Activated naive CD4-positive, alpha-beta T cell treated with anti-CD3 and anti-CD28 coated beads, Interleukin-2, amount 50 U/mL, for 24 hours (primary cell): ENCODE results near the gene SMOC1.
"Not testable (repeated sequence)": the region's sequence is repeated elsewhere in the genome, so short reads cannot be mapped to it uniquely, and the experiment has no call there.

Experiments used
- H3K27ac Mint-ChIP-seq: one replicate; pipeline ENCODE4 v1.8.0; 2021; ENCODE audit warnings: mild to moderate bottlenecking, mixed read lengths
- H3K27me3 Mint-ChIP-seq: one replicate; pipeline ENCODE4 v1.8.0; 2021; ENCODE audit warnings: mixed read lengths
- H3K36me3 Mint-ChIP-seq: one replicate; pipeline ENCODE4 v1.8.0; 2021; ENCODE audit warnings: mixed read lengths
- H3K4me1 Mint-ChIP-seq: one replicate; pipeline ENCODE4 v1.8.0; 2021; ENCODE audit warnings: mixed read lengths
- H3K4me3 Mint-ChIP-seq: one replicate; pipeline ENCODE4 v1.8.0; 2021; ENCODE audit warnings: mild to moderate bottlenecking, mixed read lengths
- H3K9me3 Mint-ChIP-seq: one replicate; pipeline ENCODE4 v1.8.0; 2021; ENCODE audit warnings: mixed read lengths

Gene SMOC1

DNA sequence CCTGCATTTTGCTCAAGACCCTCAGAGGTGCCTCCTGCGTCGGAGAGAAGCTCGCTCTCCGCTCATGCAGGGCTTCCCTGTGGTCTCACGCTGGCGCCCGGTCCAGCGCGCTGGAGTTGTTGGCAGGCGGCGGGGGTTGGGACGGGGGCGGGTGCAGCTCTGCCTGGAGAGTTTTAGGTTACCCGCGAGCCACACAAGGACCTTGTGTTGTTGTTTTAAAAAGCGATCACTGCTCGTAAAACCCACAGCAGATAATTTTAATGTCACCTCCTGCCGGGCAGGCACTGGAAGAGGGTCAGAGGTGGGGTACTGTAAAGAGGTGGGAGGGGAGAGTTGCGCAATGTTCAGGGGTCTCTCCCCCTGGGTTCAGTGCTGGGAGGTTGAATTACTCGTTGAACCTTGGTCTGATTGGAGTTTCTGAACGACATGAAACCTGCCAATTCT is 850 bp downstream of the SMOC1 start:
- no peaks in the 10 kb centered on the region for H3K36me3 Mint-ChIP-seq
- H3K27ac Mint-ChIP-seq: no peak overlapping the region
- H3K27me3 Mint-ChIP-seq: peaks cover 36% of the 10 kb centered on the region
- H3K4me3 Mint-ChIP-seq: no peak overlapping the region
- no peaks in the 10 kb centered on the region for H3K4me1 Mint-ChIP-seq
- H3K9me3 Mint-ChIP-seq: no peaks in the 10 kb centered on the region

DNA sequence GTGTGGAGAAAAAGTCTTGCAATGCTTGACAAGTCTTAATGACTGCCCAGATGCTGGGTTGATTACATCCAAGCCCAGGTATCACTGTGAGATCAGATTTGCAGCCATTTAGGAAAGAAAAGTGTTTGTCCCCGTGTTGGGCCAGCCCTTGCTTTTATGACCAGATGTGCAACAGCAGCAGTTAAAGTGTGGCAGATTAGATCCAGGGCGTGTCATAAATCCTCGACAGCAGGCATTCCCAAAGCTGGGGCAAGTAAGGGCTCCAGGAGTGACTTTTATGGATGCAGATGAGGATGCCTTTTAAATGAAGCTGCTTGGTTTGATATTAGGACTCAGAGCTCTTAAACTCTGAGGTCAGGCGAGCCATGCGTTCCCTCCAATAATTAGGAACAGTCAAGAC is 1.7 kb downstream of the SMOC1 start:
- peaks cover 36% of the 10 kb centered on the region for H3K27me3 Mint-ChIP-seq
- no peaks in the 10 kb centered on the region for H3K9me3 Mint-ChIP-seq
- no peaks in the 10 kb centered on the region for H3K36me3 Mint-ChIP-seq
- no peak overlapping the region for H3K4me3 Mint-ChIP-seq
- H3K4me1 Mint-ChIP-seq: no peaks in the 10 kb centered on the region
- H3K27ac Mint-ChIP-seq: no peak overlapping the region

DNA sequence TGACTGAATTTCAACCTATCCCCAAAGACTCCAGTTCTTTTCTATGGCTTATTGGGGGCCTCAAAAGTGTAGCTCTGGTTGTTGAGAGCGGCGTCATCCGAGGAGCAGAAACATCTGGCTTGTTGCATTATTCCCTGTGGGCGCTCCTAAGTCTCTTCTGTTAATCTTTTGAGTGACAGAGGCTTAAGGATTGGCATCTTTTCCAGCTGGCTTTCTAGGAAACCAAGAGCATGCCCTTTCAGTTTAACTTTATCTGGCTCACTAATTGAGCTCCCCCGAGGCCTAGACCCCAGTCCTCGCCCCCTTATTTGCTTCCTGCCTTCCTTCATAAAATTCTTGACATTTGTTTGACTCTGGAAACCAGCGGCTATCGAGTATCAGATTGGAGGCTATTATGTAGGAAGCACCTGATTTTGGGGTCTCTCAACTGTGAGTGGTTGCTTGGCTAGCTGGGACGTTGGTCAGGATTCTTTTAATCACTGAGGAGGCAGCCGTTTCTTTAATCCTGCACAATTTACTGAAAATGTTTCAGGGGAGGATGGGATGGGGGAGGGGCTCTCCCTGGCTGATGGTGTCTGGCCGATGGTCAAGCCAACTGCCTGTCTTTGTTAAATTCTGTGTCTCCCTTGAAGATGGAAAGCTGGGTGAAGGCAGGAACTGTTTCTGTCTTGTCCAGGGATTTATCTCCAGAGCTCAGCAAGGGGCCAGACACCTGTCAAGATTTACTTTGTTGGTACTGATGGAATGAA is 3.1 kb downstream of the SMOC1 start:
- Mint-ChIP-seq H3K27me3 (peaks cover 40% of the 10 kb centered on the region), H3K4me3 (no peak overlapping the region), H3K4me1 (no peaks in the 10 kb centered on the region), H3K27ac (no peak overlapping the region), H3K9me3 (no peaks in the 10 kb centered on the region), H3K36me3 (no peaks in the 10 kb centered on the region)

DNA sequence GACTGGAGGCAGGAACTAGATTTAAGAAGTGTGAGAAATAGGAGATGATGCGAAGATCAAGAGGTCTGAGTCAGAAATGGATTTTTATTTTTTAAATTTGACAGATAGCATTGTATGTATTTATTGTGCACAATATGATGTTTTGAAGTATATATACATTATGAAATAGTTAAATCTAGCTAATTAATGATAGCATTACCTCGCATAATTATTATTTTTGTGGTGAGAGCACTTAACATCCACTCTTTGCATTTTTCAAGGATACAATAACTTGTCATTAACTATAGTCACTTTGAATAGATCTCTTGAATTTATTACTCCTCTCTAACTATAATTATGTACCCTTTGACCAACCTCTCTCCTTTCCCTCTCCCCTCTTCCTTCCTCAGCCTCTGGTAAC is 3.7 kb downstream of the SMOC1 start:
- no peaks in the 10 kb centered on the region for H3K4me1 Mint-ChIP-seq
- no peaks in the 10 kb centered on the region for H3K36me3 Mint-ChIP-seq
- H3K27ac Mint-ChIP-seq: no peak overlapping the region
- peaks cover 36% of the 10 kb centered on the region for H3K27me3 Mint-ChIP-seq
- H3K9me3 Mint-ChIP-seq: no peaks in the 10 kb centered on the region
- H3K4me3 Mint-ChIP-seq: no peak overlapping the region

DNA sequence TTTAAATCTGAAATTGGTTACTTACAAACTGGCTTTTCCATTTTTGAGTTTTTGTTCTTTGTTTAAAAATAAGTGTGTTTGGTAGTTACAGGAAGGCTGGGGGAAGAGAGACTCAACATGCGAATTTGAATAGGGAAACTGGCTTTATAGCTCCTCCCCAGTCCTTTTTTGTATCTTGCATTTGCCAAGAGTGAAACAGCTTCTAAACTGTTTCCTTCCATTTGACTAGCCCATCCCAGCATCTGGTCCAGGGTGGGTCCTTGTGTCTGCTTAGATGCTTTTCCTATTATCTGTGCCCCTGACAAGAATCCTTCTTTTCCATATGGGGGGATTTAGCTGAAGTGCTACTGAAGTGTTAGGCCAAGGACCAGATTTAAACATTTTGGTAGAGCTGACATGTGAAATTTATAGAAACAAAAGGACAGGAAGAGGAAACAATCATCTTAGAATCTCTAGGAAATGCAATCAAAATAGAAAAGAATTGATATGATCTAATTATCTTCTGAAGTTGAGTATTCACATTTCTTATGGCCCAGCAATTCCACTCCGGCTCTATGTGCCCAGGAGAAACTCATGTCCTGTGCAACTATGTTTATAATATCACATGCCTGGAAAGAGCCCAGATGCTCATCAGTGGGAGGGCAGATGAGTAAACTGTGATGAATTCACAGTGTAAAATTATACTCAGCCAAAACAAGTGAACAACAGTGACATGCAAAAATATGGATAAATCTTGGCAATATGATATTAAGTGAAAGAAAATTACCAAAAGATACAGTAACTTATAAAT is 7.4 kb downstream of the SMOC1 start:
- no peak overlapping the region for H3K4me3 Mint-ChIP-seq

DNA sequence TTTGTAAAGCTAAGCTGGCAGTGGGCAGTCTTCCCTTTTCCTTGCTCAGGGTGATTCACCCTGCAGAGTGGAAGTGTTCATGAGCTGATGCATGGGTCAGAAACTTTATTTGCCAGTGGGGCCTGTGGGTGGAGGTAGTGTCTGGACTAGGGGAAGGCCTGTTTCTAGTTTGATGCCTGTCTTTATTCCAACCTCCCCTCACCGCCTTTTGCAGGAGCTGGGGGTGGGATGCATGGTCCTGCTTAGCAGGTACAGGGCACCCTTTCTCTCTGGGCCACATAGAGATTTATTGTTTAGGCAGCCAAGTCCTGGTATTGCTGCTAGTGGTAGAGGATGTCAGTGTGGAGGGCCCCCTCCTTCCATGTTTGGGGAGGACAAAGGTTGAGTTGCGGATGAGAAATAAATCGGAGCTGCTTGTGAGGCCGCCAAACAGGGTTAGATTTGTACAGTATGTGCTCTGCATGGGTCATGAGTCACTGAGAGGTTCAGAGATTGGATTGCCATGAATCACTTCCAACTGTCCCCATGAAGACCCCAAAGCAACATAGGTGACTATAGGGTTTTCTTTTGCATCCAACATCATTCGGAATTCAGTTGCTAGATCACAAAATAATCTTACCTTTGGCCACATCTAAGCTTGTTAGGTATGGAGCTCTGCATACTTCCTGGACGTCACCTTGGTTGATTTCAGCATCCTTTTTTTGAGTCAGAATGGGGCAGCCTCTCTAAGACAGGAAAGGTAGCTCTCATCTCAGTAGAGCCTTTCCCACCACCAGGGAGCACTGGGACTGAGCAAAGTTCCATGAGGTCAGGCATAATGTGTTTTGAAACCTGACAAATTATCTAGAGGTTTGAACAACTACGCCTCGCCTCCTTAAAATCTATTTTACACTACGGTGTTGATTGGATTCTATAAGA is 8.8 kb downstream of the SMOC1 start:
- no peak overlapping the region for H3K4me3 Mint-ChIP-seq
- no peaks in the 10 kb centered on the region for H3K4me1 Mint-ChIP-seq
- no peaks in the 10 kb centered on the region for H3K9me3 Mint-ChIP-seq
- no peak overlapping the region for H3K27ac Mint-ChIP-seq
- H3K36me3 Mint-ChIP-seq: no peaks in the 10 kb centered on the region
- peaks cover 22% of the 10 kb centered on the region for H3K27me3 Mint-ChIP-seq

More for the DNA sequence above, 7.4 kb downstream of the SMOC1 start:
- Mint-ChIP-seq H3K4me1 (no peaks in the 10 kb centered on the region), H3K27me3 (peaks cover 25% of the 10 kb centered on the region), H3K36me3 (no peaks in the 10 kb centered on the region), H3K27ac (no peak overlapping the region), H3K9me3 (no peaks in the 10 kb centered on the region)

DNA sequence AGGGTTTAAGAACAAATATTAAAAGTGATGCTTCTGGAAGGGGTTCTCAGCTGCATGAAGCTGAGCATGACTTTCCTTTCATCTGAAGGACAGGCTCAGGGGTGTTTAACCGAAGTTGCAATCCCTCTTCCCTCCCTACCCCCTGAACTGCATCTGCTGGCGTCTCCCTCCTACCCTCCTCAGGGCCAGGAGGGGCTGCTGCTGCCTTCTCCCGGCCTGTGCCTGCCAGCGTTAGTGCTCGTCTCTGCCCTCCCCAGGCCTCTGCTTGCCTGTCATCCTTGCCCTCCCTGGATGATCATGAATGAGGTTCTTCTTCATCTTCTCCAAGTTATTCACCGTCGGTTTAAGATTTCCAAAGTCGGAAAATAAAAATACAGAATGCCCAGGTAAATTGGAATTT is 12.2 kb downstream of the SMOC1 start:
- H3K27me3 Mint-ChIP-seq: peaks cover 29% of the 10 kb centered on the region
- no peaks in the 10 kb centered on the region for H3K9me3 Mint-ChIP-seq
- H3K27ac Mint-ChIP-seq: no peak overlapping the region
- no peaks in the 10 kb centered on the region for H3K4me1 Mint-ChIP-seq
- H3K36me3 Mint-ChIP-seq: no peaks in the 10 kb centered on the region
- H3K4me3 Mint-ChIP-seq: no peak overlapping the region

DNA sequence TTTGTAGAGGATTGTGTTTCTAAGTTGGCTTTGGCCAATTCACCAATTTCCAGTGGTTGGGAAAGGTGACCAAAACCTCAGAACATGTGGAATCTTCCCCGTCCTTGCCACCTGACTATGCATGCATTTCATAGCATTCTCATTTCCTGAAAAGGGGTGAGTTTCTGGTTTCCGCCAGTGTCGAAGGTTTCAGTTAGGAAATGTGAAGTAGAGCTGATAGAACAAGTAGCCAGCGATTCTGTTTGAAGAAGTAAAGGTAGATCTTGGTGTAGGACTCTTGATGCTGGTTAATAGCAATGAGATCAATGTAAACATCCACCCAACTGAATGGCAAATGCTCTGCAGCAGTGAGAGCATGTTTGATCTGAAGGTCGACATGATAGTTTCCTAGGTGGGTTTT is 15.9 kb downstream of the SMOC1 start:
- H3K4me1 Mint-ChIP-seq: no peaks in the 10 kb centered on the region
- peaks cover 3% of the 10 kb centered on the region for H3K36me3 Mint-ChIP-seq
- no peak overlapping the region for H3K27ac Mint-ChIP-seq
- peaks cover 16% of the 10 kb centered on the region for H3K9me3 Mint-ChIP-seq
- H3K27me3 Mint-ChIP-seq: peaks cover 23% of the 10 kb centered on the region
- no peak overlapping the region for H3K4me3 Mint-ChIP-seq

DNA sequence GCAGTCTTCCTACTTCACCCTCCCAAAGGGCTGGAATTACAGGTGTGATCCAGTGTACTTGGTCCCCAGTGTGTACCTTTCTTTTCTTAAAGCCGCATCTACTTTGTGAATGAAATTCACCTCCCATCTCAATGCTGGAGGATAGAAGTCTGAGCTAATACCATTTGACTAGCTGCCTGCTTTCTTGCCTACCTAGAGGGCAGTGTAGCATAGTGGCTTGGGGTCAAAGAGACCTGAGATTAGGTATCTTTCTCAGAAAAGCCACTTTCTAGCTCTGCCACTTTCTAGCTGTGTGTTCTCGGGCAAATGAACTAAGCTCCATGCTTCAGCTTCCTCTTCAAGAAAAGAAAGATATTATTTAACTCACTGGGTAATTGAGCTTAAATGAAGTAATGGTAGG is 16.9 kb downstream of the SMOC1 start:
- peaks cover 16% of the 10 kb centered on the region for H3K9me3 Mint-ChIP-seq
- H3K36me3 Mint-ChIP-seq: peaks cover 3% of the 10 kb centered on the region
- H3K4me3 Mint-ChIP-seq: no peak overlapping the region
- H3K4me1 Mint-ChIP-seq: no peaks in the 10 kb centered on the region
- H3K27ac Mint-ChIP-seq: no peak overlapping the region
- H3K27me3 Mint-ChIP-seq: peaks cover 26% of the 10 kb centered on the region

DNA sequence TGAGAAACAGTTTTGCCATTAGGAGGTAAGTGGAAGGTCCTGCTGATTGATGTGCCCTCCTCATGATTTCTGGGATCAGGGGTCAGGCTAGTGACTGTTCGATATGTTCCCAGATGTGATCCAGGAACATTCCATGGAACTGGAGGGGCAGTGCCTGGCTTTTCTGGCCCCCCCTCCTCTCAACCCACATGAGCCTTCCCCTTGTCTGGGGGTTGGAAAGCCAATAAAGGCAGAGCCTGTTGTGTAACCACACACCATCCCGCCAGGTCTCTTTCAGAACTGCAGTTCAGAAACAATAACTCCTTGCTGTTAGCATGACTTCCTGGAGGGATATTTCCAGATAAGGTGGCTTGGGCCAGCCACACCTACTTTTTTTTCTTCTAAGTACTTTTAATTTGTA is 17.8 kb downstream of the SMOC1 start:
- Mint-ChIP-seq H3K27ac (no peak overlapping the region), H3K36me3 (peaks cover 3% of the 10 kb centered on the region), H3K27me3 (peaks cover 26% of the 10 kb centered on the region), H3K9me3 (peaks cover 16% of the 10 kb centered on the region), H3K4me3 (no peak overlapping the region), H3K4me1 (no peaks in the 10 kb centered on the region)

DNA sequence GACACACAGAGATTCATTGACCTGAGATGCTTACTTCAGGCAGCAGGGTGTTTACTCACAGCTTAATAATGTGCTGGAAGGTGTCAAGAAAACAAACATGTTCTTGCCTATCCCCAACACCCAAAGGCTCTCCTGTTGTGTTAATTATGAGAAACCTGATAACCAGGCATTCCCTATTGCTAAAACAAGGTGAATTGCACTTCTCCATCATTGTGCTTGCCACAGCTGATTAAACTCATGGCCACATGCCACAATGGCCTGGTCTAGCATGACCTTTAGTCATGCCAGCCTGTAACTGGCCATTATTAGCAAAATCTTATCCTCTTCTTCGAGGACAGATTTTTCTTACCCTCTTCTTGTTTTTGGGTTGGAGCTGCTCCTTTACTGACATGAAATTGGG is 21.4 kb downstream of the SMOC1 start:
- H3K4me3 Mint-ChIP-seq: no peak overlapping the region
- H3K27me3 Mint-ChIP-seq: peaks cover 8% of the 10 kb centered on the region
- peaks cover 3% of the 10 kb centered on the region for H3K36me3 Mint-ChIP-seq
- H3K9me3 Mint-ChIP-seq: peaks cover 16% of the 10 kb centered on the region
- no peaks in the 10 kb centered on the region for H3K4me1 Mint-ChIP-seq
- no peak overlapping the region for H3K27ac Mint-ChIP-seq

DNA sequence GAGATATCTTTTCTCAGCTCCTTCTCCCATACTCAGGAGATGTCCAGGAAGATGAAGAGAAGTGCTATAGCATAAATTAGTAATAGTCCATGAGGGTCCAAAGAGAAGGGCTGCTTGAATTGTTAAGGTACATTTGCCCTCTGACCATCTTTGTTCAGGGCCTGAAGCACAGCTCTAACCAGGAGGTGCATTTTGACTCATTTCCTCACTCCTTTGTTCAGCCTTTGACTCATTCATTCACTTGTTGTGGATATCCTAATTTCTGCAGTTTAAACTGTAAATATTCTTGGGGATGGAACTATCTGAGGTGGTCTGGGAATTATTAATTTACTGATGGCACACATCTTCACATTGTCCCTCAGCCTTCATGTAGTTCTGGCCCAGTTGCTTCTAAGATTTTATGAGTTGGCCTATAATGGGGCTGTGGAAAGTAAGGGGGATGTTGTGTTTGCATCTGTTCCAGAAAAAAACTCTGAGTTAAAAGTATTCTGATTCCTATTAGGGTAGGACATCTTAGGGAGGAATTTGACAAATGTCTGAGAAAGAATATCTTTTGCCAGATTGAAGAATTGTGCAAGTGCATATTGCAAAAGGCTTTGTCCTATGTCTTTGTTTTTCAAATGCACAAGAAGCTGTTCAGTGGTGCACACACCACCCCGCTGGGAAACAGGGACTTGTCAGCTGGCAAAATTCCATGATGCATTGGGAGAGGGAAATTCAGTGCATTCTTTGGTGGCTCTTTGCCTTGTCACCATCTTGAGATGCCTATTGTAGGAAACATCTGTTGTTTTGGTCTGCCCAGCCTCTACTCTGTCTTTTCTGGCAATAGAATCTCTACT is 22.1 kb downstream of the SMOC1 start:
- H3K9me3 Mint-ChIP-seq: peaks cover 16% of the 10 kb centered on the region
- H3K27ac Mint-ChIP-seq: no peak overlapping the region
- H3K4me1 Mint-ChIP-seq: no peaks in the 10 kb centered on the region
- peaks cover 4% of the 10 kb centered on the region for H3K27me3 Mint-ChIP-seq
- H3K36me3 Mint-ChIP-seq: peaks cover 3% of the 10 kb centered on the region
- no peak overlapping the region for H3K4me3 Mint-ChIP-seq

DNA sequence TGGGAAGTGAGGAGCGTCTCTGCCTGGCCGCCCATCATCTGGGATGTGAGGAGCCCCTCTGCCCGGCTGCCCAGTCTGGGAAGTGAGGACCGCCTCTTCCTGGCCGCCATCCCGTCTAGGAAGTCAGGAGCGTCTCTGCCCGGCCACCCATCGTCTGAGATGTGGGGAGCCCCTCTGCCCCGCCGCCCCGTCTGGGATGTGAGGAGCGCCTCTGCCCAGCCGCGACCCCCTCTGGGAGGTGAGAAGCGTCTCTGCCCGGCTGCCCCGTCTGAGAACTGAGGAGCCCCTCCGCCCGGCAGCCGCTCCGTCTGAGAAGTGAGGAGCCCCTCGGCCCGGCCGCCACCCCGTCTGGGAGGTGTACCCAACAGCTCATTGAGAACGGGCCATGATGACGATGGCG is 23.8 kb downstream of the SMOC1 start:
- not testable (repeated sequence) for H3K36me3 Mint-ChIP-seq, H3K27me3 Mint-ChIP-seq, H3K9me3 Mint-ChIP-seq, H3K27ac Mint-ChIP-seq, H3K4me3 Mint-ChIP-seq, H3K4me1 Mint-ChIP-seq

DNA sequence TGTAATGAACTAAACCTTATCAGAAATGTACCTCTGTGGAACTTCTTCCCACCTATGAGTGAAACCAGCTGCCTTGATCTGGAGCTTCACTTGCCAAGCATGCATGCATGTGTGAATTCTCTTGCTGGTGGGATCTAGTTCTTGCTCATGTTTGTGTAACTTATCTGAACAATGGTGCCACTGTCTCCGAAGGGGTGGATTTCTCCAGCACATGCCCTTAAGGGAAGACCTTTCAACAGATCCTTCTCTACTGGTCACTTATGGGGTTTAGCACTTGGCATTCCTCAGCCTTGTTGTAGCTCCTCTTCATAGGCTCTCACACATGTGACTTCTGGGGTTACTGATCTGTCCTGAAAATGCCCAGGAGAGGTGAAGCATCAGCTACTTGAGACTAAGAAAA is 25.0 kb downstream of the SMOC1 start:
- Mint-ChIP-seq H3K27ac (no peak overlapping the region), H3K27me3 (peaks cover 4% of the 10 kb centered on the region), H3K4me1 (no peaks in the 10 kb centered on the region), H3K4me3 (no peak overlapping the region), H3K9me3 (no peaks in the 10 kb centered on the region), H3K36me3 (no peaks in the 10 kb centered on the region)

DNA sequence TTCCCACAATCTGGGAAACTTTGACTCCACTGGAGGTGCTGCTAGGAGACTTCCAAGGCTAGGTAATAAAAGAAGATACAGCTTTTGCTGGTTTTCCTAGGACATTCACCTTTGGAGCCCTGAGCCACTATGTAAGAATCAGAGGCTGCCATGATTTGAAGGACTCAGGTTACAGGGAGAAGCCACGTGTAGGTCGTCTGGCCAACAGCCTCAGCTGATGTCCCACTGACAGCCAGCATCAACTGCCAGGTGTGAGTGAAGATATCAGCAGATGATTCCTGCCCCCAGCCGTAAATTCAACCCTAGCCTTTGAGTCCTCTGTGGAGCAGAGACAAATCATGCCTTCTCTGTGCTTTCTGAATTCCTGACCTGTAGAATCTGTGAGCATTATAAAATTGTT is 27.0 kb downstream of the SMOC1 start:
- H3K9me3 Mint-ChIP-seq: no peaks in the 10 kb centered on the region
- no peaks in the 10 kb centered on the region for H3K4me1 Mint-ChIP-seq
- no peak overlapping the region for H3K4me3 Mint-ChIP-seq
- no peaks in the 10 kb centered on the region for H3K36me3 Mint-ChIP-seq
- no peak overlapping the region for H3K27ac Mint-ChIP-seq
- H3K27me3 Mint-ChIP-seq: peaks cover 1% of the 10 kb centered on the region
